Activated T-cell treated with anti-CD3 and anti-CD28 coated beads, Interleukin-2, amount 50 U/mL, for 24 hours (primary cell): ENCODE data around the gene PPP5C.
"Not testable (repeated sequence)": the region's sequence is repeated elsewhere in the genome, so short reads cannot be mapped to it uniquely, and the experiment has no call there.

Experiments used
- DNase-seq: peaks from one replicate; pipeline ENCODE4 v3.0.0-alpha.2; 2020
- H3K27ac Mint-ChIP-seq: 2 replicates; pipeline ENCODE4 v1.8.0; 2020; ENCODE audit warnings: mild to moderate bottlenecking, mixed read lengths
- H3K27me3 Mint-ChIP-seq: 2 replicates; pipeline ENCODE4 v1.8.0; 2020; ENCODE audit warnings: mixed read lengths
- H3K36me3 Mint-ChIP-seq: 2 replicates; pipeline ENCODE4 v1.8.0; 2020; ENCODE audit warnings: low read depth, mixed read lengths
- H3K4me1 Mint-ChIP-seq: 2 replicates; pipeline ENCODE4 v1.8.0; 2020; ENCODE audit warnings: low read depth, mixed read lengths
- H3K4me3 Mint-ChIP-seq: 2 replicates; pipeline ENCODE4 v1.8.0; 2020; ENCODE audit warnings: mild to moderate bottlenecking, moderate library complexity, mixed read lengths
- H3K9me3 Mint-ChIP-seq: 2 replicates; pipeline ENCODE4 v1.8.0; 2020; ENCODE audit warnings: mixed read lengths

Gene PPP5C

DNA sequence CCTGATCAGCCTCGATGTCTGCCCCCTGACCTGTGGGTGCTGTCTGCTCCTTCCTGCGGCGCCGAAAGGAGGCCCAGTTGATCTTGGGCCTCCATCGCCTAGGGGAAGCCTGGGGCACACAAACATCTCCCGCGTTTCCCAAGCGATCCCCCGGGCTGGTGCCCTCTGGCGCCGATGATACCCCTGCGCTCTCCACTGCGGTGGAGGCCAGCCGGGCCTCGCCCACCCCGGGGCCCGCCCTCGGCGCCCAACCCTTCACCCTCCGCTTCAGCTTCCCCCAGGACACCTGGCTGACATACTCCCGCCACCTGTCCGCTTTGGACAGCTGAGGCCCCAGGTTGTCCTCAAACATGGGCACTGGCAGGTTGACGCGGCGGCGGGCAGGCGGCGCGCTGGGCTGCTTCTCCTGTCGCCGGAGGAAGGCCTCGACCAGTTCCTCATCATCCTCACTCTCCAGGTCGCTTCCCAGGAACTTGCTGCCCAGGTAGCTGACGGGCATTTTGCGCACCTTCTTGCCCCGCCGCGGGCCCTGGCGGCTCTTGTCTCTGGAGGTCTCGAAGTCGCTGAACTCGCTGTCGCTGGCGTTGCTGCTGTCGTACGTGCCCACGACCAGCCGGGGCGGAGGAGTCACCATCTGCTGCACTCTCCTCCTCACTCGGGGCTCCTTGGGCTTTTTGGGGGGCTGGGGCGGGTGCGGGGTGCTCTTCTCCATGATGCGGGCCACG, 65.2 kb downstream of the PPP5C start:
- H3K9me3 Mint-ChIP-seq, result no peaks in the 10 kb centered on the region
- DNase-seq, result no peak
- peaks cover 13% of the 10 kb centered on the region for H3K4me1 Mint-ChIP-seq
- no peak overlapping the region for H3K4me3 Mint-ChIP-seq
- H3K27ac Mint-ChIP-seq, result no peak overlapping the region
- H3K27me3 Mint-ChIP-seq, result peaks cover 90% of the 10 kb centered on the region
- no peaks in the 10 kb centered on the region for H3K36me3 Mint-ChIP-seq

DNA sequence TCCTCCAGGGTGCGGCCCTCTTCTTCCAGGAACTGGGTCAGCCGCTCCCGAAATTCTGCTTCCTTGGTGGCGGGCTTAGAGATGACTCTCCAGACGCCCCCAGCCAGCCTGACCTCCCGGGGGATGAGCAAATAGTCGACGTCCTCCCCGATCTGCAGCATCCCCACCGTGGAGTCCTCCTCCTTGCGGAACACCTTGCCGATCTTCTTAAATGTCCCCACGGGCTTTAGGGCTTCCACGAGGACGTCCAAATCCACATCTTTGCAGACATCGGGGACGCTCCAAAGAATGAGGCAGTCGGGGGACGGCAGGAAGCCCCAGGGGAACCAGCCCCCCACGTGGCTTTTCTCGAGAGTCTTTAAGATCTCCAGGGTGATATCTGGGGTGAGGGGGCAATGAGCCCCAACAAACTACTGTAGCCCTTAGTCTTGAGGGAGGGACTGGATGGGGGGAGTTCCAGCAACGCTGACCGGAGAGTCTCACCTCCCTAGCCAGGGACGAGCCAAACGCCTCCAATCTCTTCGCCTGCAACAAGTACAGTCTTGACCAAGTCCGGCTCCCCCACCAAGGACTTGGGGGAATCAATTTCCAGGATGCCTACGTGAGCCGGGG, 65.9 kb downstream of the PPP5C start:
- Mint-ChIP-seq H3K27ac (no peak overlapping the region), H3K4me1 (peaks cover 13% of the 10 kb centered on the region), H3K9me3 (no peaks in the 10 kb centered on the region), H3K27me3 (peaks cover 90% of the 10 kb centered on the region), H3K36me3 (no peaks in the 10 kb centered on the region), H3K4me3 (no peak overlapping the region)
- no peak for DNase-seq

GRCh38 chr19:46413262-46414031, 66.6 kb downstream of the PPP5C start, which contains the start of gene CCDC8:
TSS of gene CCDC8 (minus strand) at chr19:46413564. CDS start at chr19:46412810, 754 bp downstream.
- no peak for DNase-seq
- Mint-ChIP-seq H3K27me3 (peaks cover 87% of the 10 kb centered on the region), H3K27ac (no peak within 1 kb of the TSS), H3K4me3 (no peak within 1 kb of the TSS), H3K9me3 (no peaks in the 10 kb centered on the region), H3K4me1 (peaks cover 11% of the 10 kb centered on the region), H3K36me3 (no peaks in the 10 kb centered on the region)

DNA sequence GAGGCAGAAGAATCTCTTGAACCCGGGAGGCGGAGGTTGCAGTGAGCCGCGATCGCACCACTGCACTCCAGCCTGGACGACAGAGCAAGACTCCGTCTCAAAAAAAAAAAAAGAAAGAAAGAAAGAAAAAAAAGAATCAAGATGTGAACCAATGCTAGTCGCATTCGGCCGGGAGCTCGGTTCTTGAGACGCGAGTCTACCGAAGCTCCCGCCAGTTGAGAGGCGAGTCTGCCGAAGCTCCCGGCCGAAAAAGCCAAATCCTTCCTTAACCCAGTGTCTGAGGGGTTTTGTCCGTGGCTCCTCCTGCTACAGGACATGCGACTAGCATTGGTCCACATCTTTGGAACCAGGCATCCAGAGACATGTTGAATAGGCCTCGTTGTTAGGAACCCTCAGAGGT, 68.0 kb downstream of the PPP5C start:
- not testable (repeated sequence) for DNase-seq, H3K27ac Mint-ChIP-seq, H3K36me3 Mint-ChIP-seq, H3K4me1 Mint-ChIP-seq, H3K4me3 Mint-ChIP-seq, H3K9me3 Mint-ChIP-seq
- peaks cover 93% of the 10 kb centered on the region for H3K27me3 Mint-ChIP-seq

DNA sequence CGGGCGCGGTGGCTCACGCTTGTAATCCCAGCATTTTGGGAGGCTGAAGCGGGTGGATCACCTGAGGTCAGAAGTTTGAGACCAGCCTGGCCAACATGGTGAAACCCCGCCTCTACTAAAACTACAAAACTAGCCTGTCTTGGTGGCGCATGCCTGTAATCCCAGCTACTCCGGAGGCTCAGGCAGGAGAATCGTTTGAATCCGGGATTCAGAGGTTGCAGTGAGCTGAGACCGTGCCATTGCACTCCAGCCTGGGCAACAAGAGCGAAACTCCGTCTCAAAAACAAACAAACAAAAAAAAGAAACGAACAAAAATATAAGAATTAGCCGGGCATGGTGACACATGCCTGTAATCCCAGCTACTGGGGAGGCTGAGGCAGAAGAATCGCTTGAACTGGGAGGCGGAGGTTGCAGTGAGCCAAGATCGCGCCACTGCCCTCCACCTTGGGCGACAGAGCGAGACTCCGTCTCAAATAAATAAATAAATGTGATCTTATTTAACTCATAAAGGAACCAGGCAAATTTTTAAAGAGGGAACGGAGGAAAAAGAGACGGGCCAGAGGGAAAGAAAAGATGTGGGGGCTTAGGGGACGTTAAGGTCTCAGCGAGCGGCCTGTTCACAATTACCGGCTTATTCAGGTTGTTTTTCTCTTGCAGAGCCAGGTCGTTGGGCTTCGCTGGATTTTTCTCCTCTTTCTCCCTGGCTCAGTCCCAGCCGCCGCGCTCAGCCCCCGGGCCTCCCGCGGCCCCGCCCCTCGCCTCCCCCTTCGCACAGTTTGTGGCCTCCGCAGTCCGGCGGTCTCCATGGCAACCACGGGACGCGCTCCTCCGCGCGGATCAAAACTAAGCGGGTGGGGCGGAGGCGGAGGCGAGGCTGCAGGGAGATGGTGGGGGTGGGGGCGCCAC, 69.2 kb downstream of the PPP5C start:
- DNase-seq, H3K36me3 Mint-ChIP-seq, H3K4me1 Mint-ChIP-seq, H3K27ac Mint-ChIP-seq, H3K9me3 Mint-ChIP-seq, H3K4me3 Mint-ChIP-seq: not testable (repeated sequence)
- H3K27me3 Mint-ChIP-seq, result peaks cover 91% of the 10 kb centered on the region

GRCh38 chr19:46420056-46420455, 73.2 kb downstream of the PPP5C start:
- Mint-ChIP-seq H3K27ac (no peak overlapping the region), H3K9me3 (no peaks in the 10 kb centered on the region), H3K4me3 (no peak overlapping the region), H3K36me3 (no peaks in the 10 kb centered on the region), H3K27me3 (peaks cover 86% of the 10 kb centered on the region), H3K4me1 (peaks cover 4% of the 10 kb centered on the region)
- no peak for DNase-seq

DNA sequence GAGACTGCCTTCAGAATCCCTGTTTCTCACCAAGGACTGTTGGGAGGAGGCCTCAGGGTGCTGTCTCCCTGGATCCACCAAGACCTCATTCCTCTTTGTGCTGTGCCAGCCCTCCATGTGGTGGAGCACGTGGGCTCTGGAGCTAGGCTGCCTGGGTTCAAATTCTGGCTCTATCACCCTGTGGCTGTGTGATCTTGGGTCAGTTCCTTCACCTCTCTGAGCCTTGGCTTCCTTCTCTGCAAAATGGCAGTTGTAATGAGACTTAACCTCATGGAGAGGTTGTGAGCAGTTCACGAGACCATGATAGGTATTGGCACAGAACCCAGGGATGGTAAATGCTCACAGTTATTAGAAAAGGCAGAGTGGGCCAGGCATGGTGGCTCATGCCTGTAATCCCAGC, 75.5 kb downstream of the PPP5C start:
- no peaks in the 10 kb centered on the region for H3K9me3 Mint-ChIP-seq
- H3K36me3 Mint-ChIP-seq, result no peaks in the 10 kb centered on the region
- no peak overlapping the region for H3K4me3 Mint-ChIP-seq
- no peak overlapping the region for H3K27ac Mint-ChIP-seq
- H3K27me3 Mint-ChIP-seq, result peaks cover 86% of the 10 kb centered on the region
- DNase-seq, result no peak
- peaks cover 15% of the 10 kb centered on the region for H3K4me1 Mint-ChIP-seq

GRCh38 chr19:46423188-46423587, 76.3 kb downstream of the PPP5C start:
- H3K4me1 Mint-ChIP-seq, result peaks cover 23% of the 10 kb centered on the region
- DNase-seq, result no peak
- H3K27ac Mint-ChIP-seq, result no peak overlapping the region
- H3K4me3 Mint-ChIP-seq, result no peak overlapping the region
- H3K27me3 Mint-ChIP-seq, result peaks cover 89% of the 10 kb centered on the region
- no peaks in the 10 kb centered on the region for H3K9me3 Mint-ChIP-seq
- H3K36me3 Mint-ChIP-seq, result no peaks in the 10 kb centered on the region

DNA sequence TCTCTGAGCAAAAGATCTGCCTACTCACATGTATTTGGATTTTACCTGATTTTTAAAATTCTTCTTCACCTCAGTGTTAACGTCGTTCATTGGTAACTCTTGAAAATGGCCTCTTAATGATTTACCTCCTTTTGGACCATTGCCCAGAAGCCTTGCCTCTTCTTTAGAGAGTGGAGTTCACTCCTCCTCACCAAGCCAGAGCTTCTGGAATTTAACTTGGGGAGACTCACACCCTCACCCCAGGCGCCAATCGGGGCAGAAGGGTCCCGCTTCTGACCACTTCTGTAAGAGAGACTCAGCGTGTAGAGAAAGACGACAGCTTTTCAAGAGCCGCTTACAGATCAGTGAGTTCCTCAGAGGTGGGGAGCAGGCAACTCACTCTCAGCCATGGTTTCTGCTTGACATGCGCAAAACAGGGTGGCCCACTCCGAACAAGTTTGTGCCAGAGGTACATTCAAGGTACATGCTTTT, 79.2 kb downstream of the PPP5C start:
- DNase-seq, result no peak
- peaks cover 89% of the 10 kb centered on the region for H3K27me3 Mint-ChIP-seq
- H3K27ac Mint-ChIP-seq, result no peak overlapping the region
- H3K4me3 Mint-ChIP-seq, result peak overlapping the region; percentile 68
- no peaks in the 10 kb centered on the region for H3K36me3 Mint-ChIP-seq
- peaks cover 34% of the 10 kb centered on the region for H3K4me1 Mint-ChIP-seq
- no peaks in the 10 kb centered on the region for H3K9me3 Mint-ChIP-seq

- H3K27ac Mint-ChIP-seq, result peak overlapping the region; percentile 27
- peaks cover 91% of the 10 kb centered on the region for H3K27me3 Mint-ChIP-seq
Measured at GRCh38 chr19:46426506-46427162, 79.7 kb downstream of the PPP5C start.

GRCh38 chr19:46427518-46428045, 80.7 kb downstream of the PPP5C start:
- no peaks in the 10 kb centered on the region for H3K36me3 Mint-ChIP-seq
- no peak for DNase-seq
- H3K4me1 Mint-ChIP-seq, result peaks cover 34% of the 10 kb centered on the region
- H3K27ac Mint-ChIP-seq, result no peak overlapping the region
- H3K9me3 Mint-ChIP-seq, result no peaks in the 10 kb centered on the region
- no peak overlapping the region for H3K4me3 Mint-ChIP-seq
- peaks cover 91% of the 10 kb centered on the region for H3K27me3 Mint-ChIP-seq

More at GRCh38 chr19:46426506-46427162, 79.7 kb downstream of the PPP5C start:
- DNase-seq, result peak; percentile 66
- no peaks in the 10 kb centered on the region for H3K36me3 Mint-ChIP-seq
- H3K9me3 Mint-ChIP-seq, result no peaks in the 10 kb centered on the region
- H3K4me1 Mint-ChIP-seq, result peaks cover 34% of the 10 kb centered on the region
- peak overlapping the region; percentile 68 for H3K4me3 Mint-ChIP-seq

DNA sequence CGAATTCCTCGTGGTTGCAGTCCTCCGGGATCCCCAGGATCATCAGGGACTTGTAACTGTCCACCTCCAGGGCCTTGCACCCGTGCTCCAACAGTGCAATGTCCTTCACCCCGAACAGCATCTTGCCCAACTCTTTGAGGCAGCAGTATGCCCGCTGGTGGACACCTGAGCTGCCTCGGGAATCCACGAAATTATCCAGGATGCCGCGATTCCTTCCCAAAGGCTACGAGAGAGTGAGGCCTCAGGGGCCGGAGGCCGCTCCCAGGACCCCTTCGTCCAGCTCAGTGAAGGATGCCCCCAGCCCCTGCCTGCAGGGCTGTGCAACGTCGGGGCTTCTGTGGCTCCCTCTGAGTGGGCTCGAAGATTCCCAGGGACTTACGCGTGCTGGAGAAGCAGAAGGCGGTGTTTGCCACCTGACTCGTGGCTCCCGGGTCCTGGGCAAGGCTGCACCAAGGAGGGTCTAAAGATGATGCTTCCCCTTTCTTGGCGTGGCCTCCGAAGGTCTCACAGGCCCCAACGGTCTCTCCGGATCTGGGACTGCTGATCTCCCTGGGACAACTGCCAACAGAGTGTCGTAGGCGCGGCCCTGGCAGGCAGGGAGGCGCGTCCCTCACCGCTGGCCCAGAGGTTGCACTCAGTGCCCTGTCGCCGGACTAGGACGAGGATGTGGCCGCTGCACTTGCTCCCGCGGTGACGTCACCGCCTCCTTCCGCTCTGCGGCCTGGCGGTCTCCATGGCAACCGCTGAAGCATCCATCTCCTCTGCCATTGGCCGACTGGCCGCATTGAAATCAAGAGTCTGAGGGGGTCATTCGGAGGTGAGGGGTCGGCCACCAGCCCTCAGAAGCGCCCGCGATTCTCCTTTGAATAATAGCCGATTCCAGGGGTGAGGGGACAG, 81.6 kb downstream of the PPP5C start, which contains the start of gene PNMA8C:
Gene PNMA8C, minus strand, starts transcription at position 698 of the 897 bp plus-strand sequence. Its CDS starts 577 bp downstream, at position 121.
- DNase-seq, result peak; percentile 67
- H3K36me3 Mint-ChIP-seq, result no peaks in the 10 kb centered on the region
- H3K4me3 Mint-ChIP-seq, result peak within 1 kb of the TSS; percentile 56
- peak within 1 kb of the TSS; percentile 17 for H3K27ac Mint-ChIP-seq
- peaks cover 34% of the 10 kb centered on the region for H3K4me1 Mint-ChIP-seq
- no peaks in the 10 kb centered on the region for H3K9me3 Mint-ChIP-seq
- H3K27me3 Mint-ChIP-seq, result peaks cover 85% of the 10 kb centered on the region
